SKM-1 (cell line): ENCODE measurements around the gene ELMOD1.
"Not testable (repeated sequence)": the region's sequence is repeated elsewhere in the genome, so short reads cannot be mapped to it uniquely, and the experiment has no call there.

Experiments used
- DNase-seq: peaks from one replicate; lab custom pipeline; 2025; ENCODE audit not compliant: unreplicated experiment; lab: John Stamatoyannopoulos, UW

ELMOD1 gene

DNA sequence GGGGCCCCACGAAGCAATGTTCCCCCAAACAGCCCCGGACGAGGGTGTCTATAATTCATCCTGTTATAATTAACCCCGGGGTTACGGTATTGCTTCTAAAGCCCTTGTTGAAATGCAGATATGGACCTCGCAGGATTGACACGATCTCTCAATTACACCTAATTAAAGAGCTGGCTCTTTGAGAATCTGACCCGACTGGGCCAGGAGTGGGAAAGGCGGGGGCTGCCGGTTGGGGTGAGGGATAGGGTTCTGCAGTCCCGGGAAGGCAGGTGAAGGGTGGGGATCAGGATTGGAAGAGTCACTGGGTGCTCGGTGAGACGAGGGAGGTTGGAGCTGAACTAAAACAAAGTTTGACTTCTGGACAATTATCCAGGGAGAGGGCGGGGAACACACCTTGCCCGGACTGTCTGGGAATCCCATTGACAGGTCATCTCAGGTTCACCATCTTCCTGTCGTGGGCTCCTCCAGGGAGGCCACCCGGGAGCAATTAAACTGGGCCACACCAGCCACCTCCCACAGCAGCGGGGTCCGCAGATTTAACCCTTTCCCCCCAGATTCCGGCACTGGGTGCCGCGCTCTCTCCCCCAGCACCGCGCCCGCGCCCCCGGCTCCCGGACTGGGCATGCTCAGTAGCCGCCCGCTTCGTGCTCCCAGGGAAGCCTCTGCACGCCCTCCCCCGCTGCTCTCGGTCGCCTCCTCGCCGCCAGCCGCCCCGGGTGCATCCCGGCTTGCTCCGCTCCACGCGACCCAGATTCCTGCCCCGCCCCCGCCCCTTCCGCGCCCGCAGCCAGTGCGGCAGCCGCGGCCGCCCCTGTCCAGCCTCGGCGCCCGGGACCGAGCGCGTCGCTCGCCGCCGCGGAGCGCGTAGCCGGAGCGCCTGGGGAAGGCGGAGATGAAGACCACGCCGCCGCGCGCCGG is at the start of gene ELMOD1:
Gene ELMOD1, plus strand, starts transcription at position 688 of the 918 bp plus-strand sequence. CDS start 27,043 bp downstream, outside the sequence.
- no peak for DNase-seq

DNA sequence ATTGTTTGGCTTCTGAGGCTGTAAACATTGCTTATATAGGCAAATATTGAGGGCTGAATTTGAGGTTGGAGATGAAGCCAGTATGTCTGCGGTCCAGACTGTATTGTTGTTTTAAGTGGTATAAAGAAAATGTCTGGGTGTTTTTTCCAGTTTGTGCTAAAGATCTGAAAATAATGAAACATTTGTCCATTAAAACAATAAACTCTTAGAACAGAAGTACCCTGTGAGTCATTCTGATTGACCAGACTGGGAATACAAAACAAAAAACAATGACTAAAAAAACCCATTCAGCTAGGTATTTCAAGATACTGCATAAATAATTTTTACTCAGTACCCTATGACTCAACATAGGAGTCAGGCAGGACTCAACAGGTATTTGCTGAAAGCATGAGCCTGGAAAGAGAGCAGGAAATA is 45.8 kb upstream of the ELMOD1 start:
- DNase-seq, result no peak

DNA sequence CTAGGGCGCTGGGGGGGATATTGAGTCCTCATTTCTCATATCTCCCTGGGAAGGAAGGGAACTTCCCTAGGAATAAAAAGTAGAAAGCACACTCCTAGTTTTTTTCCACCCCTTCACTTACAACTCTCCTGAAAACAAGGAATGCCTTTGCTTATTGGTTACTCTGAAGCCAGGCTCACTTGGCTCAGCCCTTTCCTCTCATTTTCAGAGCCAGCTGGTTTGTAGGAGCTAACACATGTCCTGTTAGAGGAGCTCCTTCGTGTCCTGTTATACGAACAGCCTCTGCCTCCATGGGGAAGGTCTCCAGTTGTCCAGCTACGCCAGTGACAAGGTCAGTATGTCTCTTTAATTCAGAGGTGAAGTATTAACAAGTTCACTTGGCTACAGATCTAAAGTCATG is 43.0 kb upstream of the ELMOD1 start:
- no peak for DNase-seq

GRCh38 chr11:107549253-107549953 is 41.5 kb upstream of the ELMOD1 start:
- DNase-seq, result peak; percentile 18

DNA sequence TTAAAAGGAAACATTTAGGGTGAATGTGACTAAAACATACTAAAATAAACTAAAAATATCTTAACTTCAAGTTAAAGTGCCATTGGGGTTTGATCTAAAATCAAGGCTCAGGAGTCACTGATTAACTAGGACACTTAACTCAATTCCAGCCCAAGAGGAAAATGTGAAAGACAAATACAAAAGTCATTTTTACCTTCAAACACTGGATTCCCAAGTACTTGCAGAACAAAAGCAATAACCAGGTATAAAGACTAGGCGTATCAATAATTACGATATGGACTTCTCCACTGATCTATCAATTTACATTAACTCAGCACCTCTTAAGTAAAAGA is 41.0 kb upstream of the ELMOD1 start:
- DNase-seq, result no peak

DNA sequence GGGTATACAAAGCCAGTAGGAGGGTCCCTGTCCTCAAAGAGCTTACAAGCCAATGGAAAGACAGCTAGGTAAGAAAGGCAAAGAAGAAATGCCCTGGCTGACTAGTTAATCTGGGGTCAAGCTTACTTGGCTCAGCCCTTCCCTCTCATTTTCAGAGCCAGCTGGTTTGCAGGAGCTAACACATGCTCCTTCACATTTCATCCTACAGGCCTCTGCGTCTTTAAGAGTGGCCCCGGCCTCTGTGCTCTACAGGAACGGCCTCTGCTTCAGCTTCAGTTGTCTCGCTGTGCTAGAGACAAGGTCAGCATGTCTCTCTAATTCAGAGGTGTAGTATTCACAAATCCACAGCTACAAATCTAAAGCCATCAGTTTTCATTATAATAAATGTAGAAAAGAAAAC is 40.6 kb upstream of the ELMOD1 start:
- no peak for DNase-seq

- no peak for DNase-seq
Observed at GRCh38 chr11:107561688-107562087, 29.3 kb upstream of the ELMOD1 start.

GRCh38 chr11:107562647-107563208 is 28.2 kb upstream of the ELMOD1 start:
- no peak for DNase-seq

DNA sequence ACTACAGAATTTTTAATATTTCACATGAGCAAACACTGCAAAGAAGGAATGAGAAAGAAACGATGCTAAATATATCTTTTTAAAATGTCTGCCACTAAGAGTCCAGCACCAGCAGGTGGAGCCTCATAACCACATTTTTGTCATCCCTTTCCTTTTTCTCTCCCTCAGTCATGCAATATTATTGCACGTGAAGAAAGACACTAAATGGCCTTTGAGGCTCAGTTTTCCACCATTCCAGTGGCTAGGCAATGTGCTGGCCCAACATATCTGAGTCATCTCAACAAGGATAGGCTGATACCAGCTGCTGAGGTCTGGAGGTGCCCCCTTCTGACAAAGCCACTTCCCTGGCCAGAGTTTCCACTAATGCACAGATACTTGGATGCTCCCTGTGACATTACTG is 27.2 kb upstream of the ELMOD1 start:
- no peak for DNase-seq

GRCh38 chr11:107564877-107565218 is 26.1 kb upstream of the ELMOD1 start:
- no peak for DNase-seq

DNA sequence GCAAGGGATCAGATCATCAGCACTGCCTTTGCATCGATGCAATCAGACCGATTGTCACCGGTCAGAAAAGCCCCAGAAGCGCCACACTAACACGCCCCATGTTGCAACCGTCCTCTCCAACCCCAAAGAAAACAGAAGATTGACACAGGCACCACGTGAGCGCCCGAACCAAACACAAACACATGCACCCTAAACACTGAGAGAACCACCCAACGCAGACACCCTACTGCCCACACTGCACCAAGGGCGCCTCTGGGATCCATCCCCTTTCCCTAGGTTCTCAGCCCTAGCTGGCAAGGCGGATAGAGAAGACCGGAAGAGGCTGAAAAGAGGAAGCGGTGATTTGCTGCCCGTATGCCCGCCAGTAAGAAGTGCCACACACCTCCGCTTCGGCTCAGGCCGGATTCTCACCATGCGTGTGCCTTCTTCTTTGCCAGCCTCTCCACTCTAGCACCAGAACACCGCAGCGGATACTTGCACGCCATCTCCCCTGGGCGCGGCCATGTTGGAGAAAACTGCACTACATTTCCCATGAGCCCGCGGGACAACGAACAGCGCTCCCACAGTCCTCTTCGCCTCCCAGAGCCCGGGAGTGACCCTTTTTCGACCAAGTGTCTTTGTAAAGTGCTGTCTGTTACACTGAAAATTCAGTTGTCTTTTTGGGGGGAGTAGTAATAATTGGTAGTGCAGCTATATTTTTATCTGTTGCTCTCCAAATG is 25.6 kb upstream of the ELMOD1 start, which contains the start of gene ALKBH8:
Gene ALKBH8, minus strand, starts transcription at position 517 of the 719 bp plus-strand sequence. CDS start 4,842 bp downstream, outside the sequence.
- DNase-seq, result peak; percentile 75

GRCh38 chr11:107565955-107566501 is 24.9 kb upstream of the ELMOD1 start:
- not testable (repeated sequence) for DNase-seq

GRCh38 chr11:107566569-107566968 is 24.4 kb upstream of the ELMOD1 start:
- no peak for DNase-seq

- no peak for DNase-seq
Observed at GRCh38 chr11:107567739-107568335, 23.1 kb upstream of the ELMOD1 start.

DNA sequence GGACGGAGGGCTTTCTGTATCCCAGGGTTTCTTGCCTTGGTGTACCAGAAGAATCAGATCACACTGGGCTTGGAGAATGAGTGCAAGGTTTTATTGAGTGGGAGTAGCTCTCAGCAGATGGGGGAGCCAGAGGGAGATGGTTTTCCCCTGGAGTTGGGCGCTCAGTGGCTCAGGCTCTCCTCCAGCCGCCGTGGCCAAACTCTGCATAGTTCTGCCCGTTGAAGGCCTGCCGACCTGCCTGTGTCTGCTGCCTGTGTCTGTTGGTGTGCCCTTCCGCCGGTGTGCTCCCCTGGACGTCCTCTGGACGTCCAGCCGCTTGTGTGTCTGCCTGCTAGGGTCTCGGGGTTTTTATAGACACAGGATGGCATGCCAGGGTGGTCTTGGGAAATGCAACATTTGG is 20.9 kb upstream of the ELMOD1 start:
- no peak for DNase-seq

GRCh38 chr11:107573438-107573837 is 17.5 kb upstream of the ELMOD1 start:
- DNase-seq, result no peak

DNA sequence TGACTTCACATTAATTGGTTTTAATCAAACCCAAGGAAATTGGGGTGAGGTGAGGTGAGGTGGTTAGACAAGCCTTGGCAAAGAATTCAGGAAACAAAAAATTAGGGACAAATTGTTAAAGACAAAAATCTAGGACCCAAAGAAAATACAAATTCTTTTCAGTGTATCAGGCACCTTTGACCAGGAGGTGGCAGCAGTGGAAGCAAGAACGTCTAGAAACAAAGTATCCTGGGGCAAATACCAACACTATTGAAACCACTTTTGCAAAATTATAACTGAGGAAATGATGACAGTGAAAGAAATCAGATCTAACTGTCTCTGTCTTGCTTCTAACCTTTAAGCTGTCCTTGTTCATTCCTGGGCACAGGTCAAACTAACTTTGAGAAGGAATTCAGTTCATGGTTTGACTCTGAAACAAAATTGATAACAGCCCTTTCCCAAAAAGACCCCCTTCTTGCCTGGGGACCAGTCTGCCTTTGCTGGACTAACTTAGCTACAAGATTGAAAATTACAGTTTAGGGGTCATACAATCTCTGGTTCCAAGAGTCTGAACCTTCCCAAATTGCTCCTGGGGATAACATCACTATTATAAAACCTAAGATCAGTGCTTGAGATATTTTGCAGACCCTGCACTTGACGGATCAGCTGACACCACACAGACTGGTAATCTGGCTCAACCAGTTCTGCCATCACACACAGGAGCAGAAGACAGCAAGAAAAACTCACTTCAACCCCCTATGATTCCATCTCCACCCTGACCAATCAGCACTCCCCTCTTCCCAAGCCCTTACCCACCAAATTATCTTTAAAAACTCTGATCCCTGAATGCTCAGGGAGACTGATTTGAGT is 14.2 kb upstream of the ELMOD1 start:
- DNase-seq, result not testable (repeated sequence)

DNA sequence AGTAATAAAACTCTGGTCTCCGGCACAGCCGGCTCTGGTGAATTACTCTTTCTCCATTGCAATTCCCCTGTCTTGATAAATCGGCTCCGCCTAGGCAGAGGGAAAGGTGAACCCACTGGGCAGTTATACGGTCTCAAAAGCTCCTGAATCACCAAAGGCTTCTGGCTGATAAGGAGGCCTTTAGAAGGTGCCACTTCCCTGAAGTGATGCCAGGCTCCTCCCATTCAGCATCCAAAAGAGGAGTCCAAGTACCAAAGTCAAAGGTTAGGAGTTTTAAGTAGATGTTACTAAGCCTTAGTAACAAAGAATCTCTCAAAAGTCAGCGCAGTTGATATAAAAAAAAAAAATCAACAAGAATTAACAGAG is 13.6 kb upstream of the ELMOD1 start:
- no peak for DNase-seq

GRCh38 chr11:107579169-107579568 is 11.8 kb upstream of the ELMOD1 start:
- not testable (repeated sequence) for DNase-seq

DNA sequence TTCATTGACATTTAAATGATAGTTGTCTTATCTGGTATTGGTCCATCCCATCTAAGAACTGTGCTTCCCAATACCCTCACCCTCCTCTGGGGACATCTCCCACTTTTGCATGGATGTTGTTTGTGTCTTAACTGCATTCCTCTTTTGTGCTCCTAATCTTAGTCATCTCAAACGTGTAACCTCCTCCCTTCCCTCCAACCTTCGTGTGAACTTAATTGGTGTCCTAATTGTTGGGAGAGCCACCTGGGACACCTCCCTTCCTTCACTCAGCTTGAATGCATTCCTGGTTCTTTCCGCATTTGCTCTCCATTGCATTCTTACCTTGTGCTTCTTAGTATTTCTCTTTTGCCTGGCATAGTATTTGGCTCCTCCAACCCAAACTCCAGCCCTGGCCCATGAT is 9.8 kb upstream of the ELMOD1 start:
- DNase-seq, result no peak
